HepG2 (cell line): Measurements from ENCODE around the gene CHD9NB. TPM values are rescaled to one million over a fixed set of nuclear protein-coding genes. Genes with fewer than 3 reads are reported as not detected.
A peak's percentile ranks its signal among the peaks of the same experiment; 100 is the strongest.

ENCODE experiments used
- ATAC-seq: fragments of 200-7000 bp; cut with Tn5 transposase; 3 replicates; pipeline ENCODE4 v1.9.1; 2020; ENCODE audit warnings: mild to moderate bottlenecking, moderate library complexity
- BruUV-seq: library from RNA; stranded (reverse); fragments of 400-500 nt; replicated peaks from 2 replicates; lab custom pipeline; 2021; lab: Mats Ljungman, UMichigan
- CTCF ChIA-PET: fragments of 300-600 bp; formaldehyde crosslinking; extraction: SDS; loops from one replicate; lab custom pipeline; 2021; ENCODE audit warnings: low total read pairs, inconsistent platforms, low intra/inter-chr PET ratio; lab: Yijun Ruan, JAX
- POLR2A ChIA-PET: fragments of 350-600 bp; sonication (Branson Sonifier 250); formaldehyde crosslinking; loops from one replicate; lab custom pipeline; 2020; ENCODE audit warnings: antibody characterized with exemption, inconsistent platforms; lab: Yijun Ruan, JAX
- DNase-seq: peaks from one replicate; pipeline ENCODE4 v3.0.0-alpha.2; 2015; ENCODE audit warnings: low spot score
- FAIRE-seq: peaks from 3 replicates; lab custom pipeline; 2011; peaks lifted over from hg19 to GRCh38; lab: Jason Lieb, UNC
- H2AFZ ChIP-seq: one replicate; pipeline ENCODE4 v1.6.1; 2011; ENCODE audit warnings: low read length, inconsistent platforms
- H3K27ac ChIP-seq: fragments of 300-600 bp; 3 replicates; pipeline ENCODE4 v1.8.0; 2011; ENCODE audit warnings: mixed run types, mild to moderate bottlenecking, mixed read lengths, low read length, inconsistent platforms; ENCODE audit not compliant: insufficient read depth; ENCODE audit errors: extremely low read length
- H3K27me3 ChIP-seq, 2 experiments: fragments of 200-600 bp in 1 of 2; 2 replicates in 1 of 2; 3 replicates in 1 of 2; pipeline versions ENCODE4 v1.6.0 to v1.8.0; 2011; ENCODE audit warnings: low read length in 2 of 2, mild to moderate bottlenecking in 2 of 2, moderate library complexity in 2 of 2, inconsistent platforms in 1 of 2; ENCODE audit not compliant: insufficient read depth in 2 of 2, control insufficient read depth in 1 of 2
- H3K36me3 ChIP-seq, 2 experiments: fragments of 200-600 bp in 1 of 2; replicated peaks in 1 of 2; 2 replicates in 1 of 2; 3 replicates in 1 of 2; pipeline versions ENCODE4 v1.5.1 to v1.8.0; 2011; ENCODE audit warnings: low read length in 2 of 2, inconsistent platforms in 1 of 2; ENCODE audit not compliant: insufficient read depth in 2 of 2, control insufficient read depth in 1 of 2
- H3K4me1 ChIP-seq: 2 replicates; pipeline ENCODE4 v1.5.1; 2012; ENCODE audit warnings: low read length, inconsistent platforms; ENCODE audit not compliant: insufficient read depth
- H3K4me2 ChIP-seq: 2 replicates; pipeline ENCODE4 v1.6.0; 2011; ENCODE audit warnings: low read depth, low read length, inconsistent platforms
- H3K4me3 ChIP-seq, 3 experiments: fragments of 200-600 bp in 1 of 3; sonication (generic), shearing (Covaris generic) in 1 of 3; replicated peaks in 1 of 3; 2 replicates each; pipeline ENCODE4 v1.5.1; 2011 to 2016; ENCODE audit warnings: low read length in 3 of 3, inconsistent platforms in 2 of 3, low read depth in 2 of 3, mild to moderate bottlenecking in 2 of 3, control low read depth in 1 of 3, mixed read lengths in 1 of 3; ENCODE audit not compliant: insufficient read depth in 1 of 3
- H3K79me2 ChIP-seq: one replicate; pipeline ENCODE4 v1.6.1; 2011; ENCODE audit warnings: low read length, inconsistent platforms; ENCODE audit not compliant: insufficient read depth
- H3K9ac ChIP-seq: 2 replicates; pipeline ENCODE4 v1.6.0; 2011; ENCODE audit warnings: mild to moderate bottlenecking, low read depth, low read length, inconsistent platforms; ENCODE audit not compliant: insufficient read depth
- H3K9me3 ChIP-seq: 2 replicates; pipeline ENCODE4 v1.5.1; 2012; ENCODE audit warnings: mild to moderate bottlenecking, low read length
- H4K20me1 ChIP-seq: 2 replicates; pipeline ENCODE4 v1.6.0; 2011; ENCODE audit warnings: inconsistent platforms, mild to moderate bottlenecking, low read length, moderate library complexity; ENCODE audit not compliant: insufficient read depth
- ATM ChIP-seq: fragments of 450-650 bp; IDR thresholded peaks from 2 replicates; pipeline ENCODE4 v1.7.1; 2017; ENCODE audit warnings: mild to moderate bottlenecking, borderline replicate concordance
- GFI1 ChIP-seq: sonication (generic); formaldehyde crosslinking; IDR thresholded peaks from 2 replicates; pipeline ENCODE4 v1.5.0; 2020; ENCODE audit warnings: missing genetic modification reagents, mild to moderate bottlenecking, borderline replicate concordance
- KAT8 ChIP-seq: IDR thresholded peaks from 2 replicates; pipeline ENCODE4 v1.6.1; 2016; ENCODE audit warnings: missing genetic modification reagents, missing compliant biosample characterization
- KMT2B ChIP-seq: IDR thresholded peaks from 2 replicates; pipeline ENCODE4 v1.6.1; 2016; ENCODE audit warnings: missing genetic modification reagents, missing compliant biosample characterization
- PLRG1 ChIP-seq: fragments of 450-650 bp; conservative IDR thresholded peaks from 2 replicates; pipeline ENCODE4 v1.6.1; 2016
- SALL2 ChIP-seq: sonication (generic); formaldehyde crosslinking; IDR thresholded peaks from 2 replicates; pipeline ENCODE4 v1.8.1; 2023; ENCODE audit warnings: mild to moderate bottlenecking, missing genetic modification reagents, inconsistent platforms
- SMAD1 ChIP-seq: sonication (generic); formaldehyde crosslinking; IDR thresholded peaks from 2 replicates; pipeline ENCODE4 v1.4.0; 2020; ENCODE audit warnings: missing genetic modification reagents, low read depth, mild to moderate bottlenecking, borderline replicate concordance
- ZBTB25 ChIP-seq: IDR thresholded peaks from 2 replicates; pipeline ENCODE4 v1.6.1; 2018; ENCODE audit warnings: missing genetic modification reagents
- ZFP91 ChIP-seq: sonication (generic); formaldehyde crosslinking; IDR thresholded peaks from 2 replicates; pipeline ENCODE4 v1.9.0; 2022; ENCODE audit warnings: missing genetic modification reagents, mild to moderate bottlenecking, borderline replicate concordance
- ZNF609 ChIP-seq: sonication (generic); formaldehyde crosslinking; IDR thresholded peaks from 2 replicates; pipeline ENCODE4 v1.4.0; 2020; ENCODE audit warnings: mild to moderate bottlenecking, missing genetic modification reagents, borderline replicate concordance
- ZNF737 ChIP-seq: sonication (generic); formaldehyde crosslinking; IDR thresholded peaks from 2 replicates; pipeline ENCODE4 v1.5.0; 2020; ENCODE audit warnings: missing genetic modification reagents, mild to moderate bottlenecking, borderline replicate concordance
- ZNF800 ChIP-seq: sonication (generic); formaldehyde crosslinking; IDR thresholded peaks from 2 replicates; pipeline ENCODE4 v1.4.0; 2020; ENCODE audit warnings: missing genetic modification reagents
- WGBS: methylation state at CpG from one replicate; pipeline ENCODE4 v1.1.6; 2017; ENCODE audit warnings: low lambda C conversion rate; 5-methylcytosine and 5-hydroxymethylcytosine counted together
- in situ Hi-C: cut with HindIII; loops from 2 replicates; pipeline ENCODE4 v1.10.0; 2017; ENCODE audit warnings: low pct_unique_long_range_greater_than_20kb; ENCODE audit not compliant: extremely low pct_ligation_motif_present
- intact Hi-C: fragments of 100-400 bp; cut with micrococcal nuclease; formaldehyde crosslinking; loops from one replicate; pipeline ENCODE4 v1.10.0; 2022; ENCODE audit not compliant: unreplicated experiment
- polyA plus RNA-seq, 8 experiments: library from polyadenylated mRNA; depleted of rRNA in 3 of 8; stranded (reverse) in 7 of 8; unstranded in 1 of 8; fragments of >200 nt; fragmentation: Illumina TruSeq in 4 of 8; extraction: Trizol in 4 of 8; gene quantifications; 2 replicates each; pipeline versions ENCODE4 v1.2.1 to v1.2.3, GENCODE V29; 2011 to 2016; ENCODE audit warnings: low read depth in 4 of 8, missing spikeins in 1 of 8, mixed read lengths in 1 of 8; ENCODE audit not compliant: insufficient read depth in 1 of 8
- total RNA-seq, 5 experiments: library from RNA; depleted of rRNA; stranded (reverse); fragments of >200 nt; fragmentation: Illumina TruSeq; extraction: Trizol; gene quantifications; 2 replicates each; pipeline ENCODE4 v1.2.3, GENCODE V29; 2016; ENCODE audit warnings: low read depth in 1 of 5

The CHD9NB gene
- total and polyA plus RNA-seq, 2 of the 13 experiments (the other 11 are each of a cell fraction or from before 2014, with no cell fraction given), result 0.17 to 0.18 TPM

- TF ChIP-seq ZFP91 (CRISPR knock-in tag) (0 out of 2 replicates have a peak, but pooled peaks have one; percentile 25), KMT2B (CRISPR knock-in tag) (no peak), ZNF800 (CRISPR knock-in tag) (no peak), SALL2 (CRISPR knock-in tag) (no peak), KAT8 (CRISPR knock-in tag) (no peak), ZNF737 (no peak), GFI1 (CRISPR knock-in tag) (peak; percentile 39; the same call in 1 of the 2 replicates)
- TF ChIP-seq, all 625 proteins: peak for 12
Measured at GRCh38 chr16:53041320-53042051, 11.2 kb downstream of the CHD9NB start (continued).

- no peak overlapping the region for H3K4me2 ChIP-seq
- H3K27me3 ChIP-seq, result peaks cover 0 to 4% of the 10 kb centered on the region in 2 experiments; a peak in 1 of 5 replicates
- no peaks in the 10 kb centered on the region for H3K36me3 ChIP-seq
- in situ Hi-C loops, result no loop called here
- 90% methylated on average over 1 of the region's 1 CpG for WGBS
- ChIA-PET CTCF (no interaction called here), POLR2A (interaction anchor here (1.1 to 1.4 kb wide), 2 partner anchors 14 to 89 kb away, joined by 3 read pairs; partner anchors contain the start of gene CHD9)
- DNase-seq (no peak), ATAC-seq (no peak), FAIRE-seq (peak; percentile 12)
- peaks cover 52% of the 10 kb centered on the region for H3K4me1 ChIP-seq
- intact Hi-C loops, result no loop called here
- BruUV-seq, result no TSS peak
- H3K4me3 ChIP-seq, result no peak overlapping the region
- H4K20me1 ChIP-seq, result no peaks in the 10 kb centered on the region
- no peaks in the 10 kb centered on the region for H3K79me2 ChIP-seq
- no peak overlapping the region for H2AFZ ChIP-seq
- no peak overlapping the region for H3K27ac ChIP-seq
- H3K9me3 ChIP-seq, result no peaks in the 10 kb centered on the region
- no peak overlapping the region for H3K9ac ChIP-seq
- 0 out of 2 replicates have a peak, but pooled peaks have one; percentile 61 for TF ChIP-seq ATM
- TF ChIP-seq SMAD1 (CRISPR knock-in tag), result no peak
- no peak for TF ChIP-seq ZNF609 (CRISPR knock-in tag)
- TF ChIP-seq PLRG1, result 0 out of 2 replicates have a peak, but pooled peaks have one; percentile 49
- no peak for TF ChIP-seq ZBTB25 (CRISPR knock-in tag)
Measured at GRCh38 chr16:53040788-53041187, 11.9 kb downstream of the CHD9NB start.
